ENCODE data around the gene NFIA.
"Not testable (repeated sequence)": the region's sequence is repeated elsewhere in the genome, so short reads cannot be mapped to it uniquely, and the experiment has no call there.

The NFIA gene

DNA sequence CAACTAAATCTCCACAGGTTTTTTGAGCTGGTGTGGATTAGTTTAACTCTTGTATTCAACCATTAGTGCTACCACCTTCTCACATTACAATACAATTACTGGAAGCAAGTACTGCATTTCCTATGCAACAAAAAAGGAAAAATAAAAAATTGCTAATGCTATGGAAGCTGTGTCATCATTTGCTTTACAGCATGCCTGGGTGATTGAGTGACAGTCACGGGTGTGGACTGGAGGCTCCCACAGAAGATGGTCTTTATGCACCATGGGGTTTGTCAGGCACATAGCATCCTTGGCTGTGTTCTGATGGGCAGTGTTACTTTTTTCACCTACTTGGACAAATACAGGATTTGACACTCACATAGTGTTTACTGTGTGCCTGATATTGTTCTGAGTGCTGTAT lies 380.3 kb downstream of the NFIA start:
- DNase-seq (ENCODE audit: low spot score), result no peak
- TF ChIP-seq, protein P1, sequence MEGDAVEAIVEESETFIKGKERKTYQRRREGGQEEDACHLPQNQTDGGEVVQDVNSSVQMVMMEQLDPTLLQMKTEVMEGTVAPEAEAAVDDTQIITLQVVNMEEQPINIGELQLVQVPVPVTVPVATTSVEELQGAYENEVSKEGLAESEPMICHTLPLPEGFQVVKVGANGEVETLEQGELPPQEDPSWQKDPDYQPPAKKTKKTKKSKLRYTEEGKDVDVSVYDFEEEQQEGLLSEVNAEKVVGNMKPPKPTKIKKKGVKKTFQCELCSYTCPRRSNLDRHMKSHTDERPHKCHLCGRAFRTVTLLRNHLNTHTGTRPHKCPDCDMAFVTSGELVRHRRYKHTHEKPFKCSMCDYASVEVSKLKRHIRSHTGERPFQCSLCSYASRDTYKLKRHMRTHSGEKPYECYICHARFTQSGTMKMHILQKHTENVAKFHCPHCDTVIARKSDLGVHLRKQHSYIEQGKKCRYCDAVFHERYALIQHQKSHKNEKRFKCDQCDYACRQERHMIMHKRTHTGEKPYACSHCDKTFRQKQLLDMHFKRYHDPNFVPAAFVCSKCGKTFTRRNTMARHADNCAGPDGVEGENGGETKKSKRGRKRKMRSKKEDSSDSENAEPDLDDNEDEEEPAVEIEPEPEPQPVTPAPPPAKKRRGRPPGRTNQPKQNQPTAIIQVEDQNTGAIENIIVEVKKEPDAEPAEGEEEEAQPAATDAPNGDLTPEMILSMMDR (IDR thresholded peaks at IDR 0.05; ENCODE audit: extremely low read depth, missing control alignments), result no peak

DNA sequence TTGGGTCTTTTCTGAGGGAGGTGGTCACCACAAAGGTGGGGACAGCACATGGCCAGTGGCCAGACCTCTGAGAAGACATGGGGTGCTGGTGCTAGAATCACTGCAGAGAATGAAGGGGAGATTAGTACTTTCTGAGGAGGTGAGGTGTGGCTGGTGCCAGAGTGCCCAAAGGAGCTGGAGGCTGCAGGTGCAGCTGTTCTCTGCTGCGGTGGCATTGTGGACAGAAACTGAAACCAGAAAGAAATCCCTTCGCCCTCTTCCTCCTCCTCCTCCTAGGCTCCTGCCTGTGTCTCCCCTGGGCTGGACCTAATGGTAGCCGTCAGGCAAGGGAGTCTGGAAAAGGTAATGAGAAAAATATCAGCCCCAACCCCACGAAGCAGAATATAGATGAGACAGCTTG lies 380.9 kb downstream of the NFIA start:
- DNase-seq (ENCODE audit: low spot score), result no peak
- TF ChIP-seq, protein P1 (IDR thresholded peaks at IDR 0.05; ENCODE audit: extremely low read depth, missing control alignments), result no peak

DNA sequence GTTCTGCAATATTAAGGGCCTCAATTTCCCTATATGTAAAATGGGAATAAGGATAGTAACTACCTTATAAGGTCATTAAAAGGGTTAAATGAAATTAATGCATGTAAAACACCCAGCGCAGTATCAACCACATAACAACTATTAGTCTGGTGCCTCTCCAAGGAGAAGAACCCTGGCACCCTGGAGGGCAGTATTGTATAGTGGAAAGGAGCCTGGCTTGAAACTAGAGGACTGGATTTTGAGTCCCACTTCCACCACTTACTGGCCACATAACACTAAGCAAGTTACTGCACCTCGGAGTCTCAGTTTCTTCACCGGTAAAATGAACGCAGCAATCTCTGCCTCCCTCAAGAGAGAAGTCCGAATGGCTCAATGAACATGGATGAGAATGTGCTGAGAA lies 385.5 kb downstream of the NFIA start:
- DNase-seq (ENCODE audit: low spot score), result not testable (repeated sequence)

DNA sequence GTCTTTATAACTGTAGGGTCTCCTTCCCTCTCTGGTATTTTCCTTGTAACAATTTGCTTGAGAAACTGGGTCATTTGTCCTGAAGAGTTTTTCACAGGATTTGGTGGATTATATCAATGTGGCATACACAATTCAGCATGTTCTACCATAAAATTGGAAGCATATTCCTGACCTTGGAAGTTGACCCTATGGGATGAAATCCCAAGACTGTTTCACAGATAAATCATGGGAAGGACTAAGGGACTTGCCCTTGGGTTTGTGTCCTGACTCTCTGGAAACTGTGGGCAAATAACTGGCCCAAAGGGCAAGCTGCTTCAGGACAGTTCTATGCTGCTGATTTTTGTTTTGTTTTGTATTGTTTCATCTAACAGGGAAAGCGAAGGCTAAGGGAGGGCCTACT lies 387.0 kb downstream of the NFIA start:
- DNase-seq (ENCODE audit: low spot score), result no peak
- TF ChIP-seq, protein P1 (IDR thresholded peaks at IDR 0.05; ENCODE audit: extremely low read depth, missing control alignments), result no peak

DNA sequence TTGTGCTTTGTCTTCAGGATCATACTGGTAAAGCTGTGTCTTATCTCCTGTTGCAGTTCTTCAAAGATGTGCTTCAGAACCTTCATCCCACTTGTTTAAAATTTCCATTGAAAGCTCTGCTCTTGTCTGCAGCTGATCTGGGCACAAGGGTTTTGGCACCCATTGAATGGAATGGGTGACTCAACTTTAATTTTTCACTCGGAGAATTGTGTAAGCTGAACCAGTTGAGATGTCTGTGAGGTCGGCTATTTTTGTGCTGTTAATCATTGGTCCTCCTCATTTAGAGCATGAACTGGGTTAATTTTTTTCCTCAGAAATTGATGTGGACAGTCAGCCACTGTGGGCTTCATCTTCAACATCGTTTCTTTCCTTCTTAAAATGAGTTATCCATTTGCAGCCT lies 390.5 kb downstream of the NFIA start:
- TF ChIP-seq, protein P1 (IDR thresholded peaks at IDR 0.05; ENCODE audit: extremely low read depth, missing control alignments), result no peak
- no peak for DNase-seq (ENCODE audit: low spot score)

DNA sequence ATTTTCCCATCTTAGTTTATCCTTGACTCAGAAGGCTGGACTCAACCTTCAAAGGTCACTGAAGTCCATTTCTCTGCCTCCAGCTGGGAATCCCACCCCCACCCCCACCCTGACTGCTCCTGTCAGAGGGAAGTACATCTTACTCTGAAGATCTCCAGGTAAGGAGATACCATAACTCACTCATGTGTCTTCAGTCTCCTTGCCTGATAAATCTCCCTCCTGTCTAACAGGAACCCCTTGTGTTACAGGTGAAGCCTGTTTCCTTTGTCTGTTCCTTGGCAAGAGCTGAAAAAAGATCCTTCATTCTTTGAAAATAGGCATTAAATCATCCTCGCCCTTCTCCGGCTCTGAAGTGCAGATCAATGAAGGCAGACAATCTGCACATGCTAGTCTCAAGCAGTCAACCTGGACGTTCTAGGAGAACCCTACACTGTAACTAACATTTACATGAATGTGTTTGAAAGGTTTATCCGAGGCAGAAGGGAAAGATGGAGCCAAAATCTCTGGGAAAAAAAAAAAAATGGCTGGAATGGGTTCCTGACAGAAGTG lies 392.0 kb downstream of the NFIA start:
- TF ChIP-seq, protein P1 (IDR thresholded peaks at IDR 0.05; ENCODE audit: extremely low read depth, missing control alignments), result no peak
- DNase-seq (ENCODE audit: low spot score), result no peak

DNA sequence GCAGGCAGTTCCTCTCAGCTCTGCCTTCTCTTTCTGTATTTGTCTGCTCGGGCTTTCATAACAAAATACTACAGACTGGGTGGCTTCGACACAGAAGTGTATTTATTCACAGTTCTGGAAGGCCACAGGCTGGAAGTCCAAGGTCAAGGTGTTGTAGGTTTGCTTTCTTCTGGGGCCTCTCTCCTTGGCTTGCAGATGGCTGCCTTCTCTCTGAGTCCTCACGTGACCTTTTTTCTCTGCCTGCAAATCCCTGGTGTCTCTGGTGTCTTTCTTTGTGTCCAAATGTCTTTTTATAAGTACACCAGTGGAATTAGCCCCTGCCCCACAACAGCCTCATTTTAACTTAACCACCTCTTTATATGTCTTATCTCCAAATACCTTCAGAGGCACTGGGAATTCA lies 392.6 kb downstream of the NFIA start:
- no peak for DNase-seq (ENCODE audit: low spot score)
- TF ChIP-seq, protein P1 (IDR thresholded peaks at IDR 0.05; ENCODE audit: extremely low read depth, missing control alignments), result no peak

DNA sequence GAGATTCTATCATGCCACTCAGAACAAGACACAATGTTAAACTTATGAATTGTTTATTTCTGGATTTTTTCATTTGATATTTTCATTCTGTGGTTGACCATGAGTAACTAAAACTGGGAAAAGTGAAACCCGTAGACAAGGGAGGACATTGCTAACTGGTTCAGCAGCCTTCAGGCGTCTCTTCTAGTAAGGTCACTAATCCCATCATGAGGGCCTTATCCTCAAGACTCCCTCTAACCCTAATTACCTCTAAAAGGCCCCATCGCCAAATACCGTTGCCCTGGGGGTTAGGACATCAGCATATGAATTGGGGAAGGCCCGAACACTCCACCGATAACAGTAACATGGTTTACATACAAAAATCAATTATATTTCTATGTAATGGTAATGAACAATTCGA lies 394.9 kb downstream of the NFIA start:
- TF ChIP-seq, protein P1 (IDR thresholded peaks at IDR 0.05; ENCODE audit: extremely low read depth, missing control alignments), result no peak
- no peak for DNase-seq (ENCODE audit: low spot score)
